GM12891 (cell line): ENCODE data around the gene GALNT10.

Experiments
- DNase-seq: peaks from one replicate; pipeline ENCODE4 v3.0.0; 2011; ENCODE audit warnings: low spot score; ENCODE audit not compliant: insufficient read length
- FAIRE-seq: peaks from 2 replicates; lab custom pipeline; 2011; peaks lifted over from hg19 to GRCh38; lab: Jason Lieb, UNC
- PAX5 ChIP-seq: IDR thresholded peaks from 2 replicates; pipeline ENCODE4 v1.6.1; 2011; ENCODE audit warnings: low read length, moderate library complexity, mild to moderate bottlenecking; ENCODE audit not compliant: insufficient read depth, severe bottlenecking
- POLR2A ChIP-seq: IDR thresholded peaks from 2 replicates; pipeline ENCODE4 v1.6.1; 2011; ENCODE audit warnings: low read depth, low read length, control low read depth
- POLR2AphosphoS5 ChIP-seq: IDR thresholded peaks from 2 replicates; pipeline ENCODE4 v1.6.1; 2011; ENCODE audit warnings: low read depth, low read length, control low read depth
- POU2F2 ChIP-seq: IDR thresholded peaks from 2 replicates; pipeline ENCODE4 v1.6.1; 2011; ENCODE audit warnings: low read depth, mild to moderate bottlenecking, control low read depth, low read length, moderate library complexity
- SPI1 ChIP-seq: IDR thresholded peaks from 2 replicates; pipeline ENCODE4 v1.6.1; 2011; ENCODE audit warnings: low read depth, low read length, control low read depth
- TAF1 ChIP-seq: IDR thresholded peaks from 2 replicates; pipeline ENCODE4 v1.6.1; 2011; ENCODE audit warnings: low read depth, low read length, control low read depth

Gene GALNT10

GRCh38 chr5:154415114-154415513, 224.6 kb downstream of the GALNT10 start:
- no peak for FAIRE-seq
- TF ChIP-seq SPI1, result no peak
- TF ChIP-seq POLR2A, result no peak
- TF ChIP-seq POU2F2, result no peak
- TF ChIP-seq TAF1, result no peak
- no peak for TF ChIP-seq PAX5
- no peak for TF ChIP-seq POLR2AphosphoS5
- DNase-seq, result no peak

GRCh38 chr5:154418344-154418820, 227.8 kb downstream of the GALNT10 start:
- TF ChIP-seq SPI1 (no peak), POLR2AphosphoS5 (no peak), POLR2A (no peak), PAX5 (no peak), POU2F2 (no peak), TAF1 (no peak)
- FAIRE-seq, result no peak
- DNase-seq, result no peak

GRCh38 chr5:154419236-154419635, 228.7 kb downstream of the GALNT10 start:
- TF ChIP-seq PAX5, result no peak
- no peak for TF ChIP-seq POLR2AphosphoS5
- TF ChIP-seq POLR2A, result no peak
- no peak for TF ChIP-seq SPI1
- TF ChIP-seq POU2F2, result no peak
- no peak for TF ChIP-seq TAF1
- DNase-seq (no peak), FAIRE-seq (no peak)

GRCh38 chr5:154421868-154422267, 231.3 kb downstream of the GALNT10 start:
- DNase-seq (no peak), FAIRE-seq (no peak)
- TF ChIP-seq SPI1, result no peak
- TF ChIP-seq POLR2AphosphoS5, result no peak
- no peak for TF ChIP-seq POU2F2
- TF ChIP-seq PAX5, result no peak
- no peak for TF ChIP-seq TAF1
- no peak for TF ChIP-seq POLR2A

GRCh38 chr5:154422298-154422697, 231.8 kb downstream of the GALNT10 start:
- DNase-seq, result no peak
- TF ChIP-seq POLR2AphosphoS5 (no peak), POLR2A (no peak)
- FAIRE-seq, result no peak

- TF ChIP-seq SPI1 (no peak), TAF1 (no peak), POLR2A (no peak), POLR2AphosphoS5 (no peak), PAX5 (no peak), POU2F2 (no peak)
- DNase-seq (no peak), FAIRE-seq (no peak)
Observed at GRCh38 chr5:154428208-154428607, 237.7 kb downstream of the GALNT10 start.

GRCh38 chr5:154429341-154429740, 238.8 kb downstream of the GALNT10 start:
- TF ChIP-seq POLR2AphosphoS5 (no peak), TAF1 (no peak), PAX5 (no peak), SPI1 (no peak), POLR2A (no peak), POU2F2 (no peak)
- FAIRE-seq (no peak), DNase-seq (no peak)

- no peak for DNase-seq
- TF ChIP-seq POLR2AphosphoS5 (no peak), TAF1 (no peak), SPI1 (no peak), POLR2A (no peak), PAX5 (no peak), POU2F2 (no peak)
- FAIRE-seq, result no peak
Observed at GRCh38 chr5:154430466-154430865, 239.9 kb downstream of the GALNT10 start.

- DNase-seq, result no peak
- no peak for FAIRE-seq
- TF ChIP-seq POLR2A (no peak), SPI1 (no peak), PAX5 (no peak), POU2F2 (no peak), TAF1 (no peak), POLR2AphosphoS5 (no peak)
Observed at GRCh38 chr5:154430961-154431630, 240.6 kb downstream of the GALNT10 start.
